ENCODE data around the gene PRELP.

- TF ChIP-seq CTCF (IDR thresholded peaks at IDR 0.05 in 2 of 3, conservative IDR thresholded peaks at IDR 0.05 in 1 of 3; ENCODE audit: control insufficient read depth in 2 of 3, extremely low read depth in 1 of 3, insufficient read depth in 1 of 3, low read depth in 3 of 3, low read length in 3 of 3) (no peak), TCF7 (IDR thresholded peaks at IDR 0.05; ENCODE audit: borderline replicate concordance) (no peak), EZH2 (IDR thresholded peaks at IDR 0.05; ENCODE audit: borderline replicate concordance, control insufficient read depth, low read depth, low read length) (no peak), RAD21 (IDR thresholded peaks at IDR 0.05; ENCODE audit: insufficient read depth, low read depth, low read length) (no peak), STAT3 (IDR thresholded peaks at IDR 0.05; ENCODE audit: low read depth, low read length) (no peak), MLLT1 (IDR thresholded peaks at IDR 0.05) (no peak), GABPA (IDR thresholded peaks at IDR 0.05; ENCODE audit: low read depth) (no peak), BACH1 (IDR thresholded peaks at IDR 0.05; ENCODE audit: borderline replicate concordance) (no peak), HDAC2 (IDR thresholded peaks at IDR 0.05) (no peak)
- TF ChIP-seq, protein P1, sequence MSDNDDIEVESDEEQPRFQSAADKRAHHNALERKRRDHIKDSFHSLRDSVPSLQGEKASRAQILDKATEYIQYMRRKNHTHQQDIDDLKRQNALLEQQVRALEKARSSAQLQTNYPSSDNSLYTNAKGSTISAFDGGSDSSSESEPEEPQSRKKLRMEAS (IDR thresholded peaks at IDR 0.05; ENCODE audit: low read depth, low read length) = no peak
These were observed 7.3 kb upstream of the PRELP start for GRCh38 chr1:203468326-203468725.

Measured in GM12878 (cell line).